Thyroid gland (tissue), 4 donors: ENCODE data around the gene SEL1L3. TPM values are rescaled to one million over a fixed set of nuclear protein-coding genes. Genes with fewer than 3 reads are reported as not detected.

ENCODE experiments used
- DNase-seq, 2 donors: peaks; one replicate each; pipeline ENCODE4 v3.0.0-alpha.2; 2019
- H3K27ac ChIP-seq, 3 donors: fragments of 200-600 bp; sonication (generic); 1 replicate in 2 of 3; 2 replicates in 1 of 3; pipeline ENCODE4 v1.5.1; 2016 to 2019; ENCODE audit warnings: mild to moderate bottlenecking in 1 of 3, moderate library complexity in 1 of 3
- H3K27me3 ChIP-seq: fragments of 200-600 bp; sonication (generic); one replicate; pipeline ENCODE4 v1.5.1; 2019
- H3K36me3 ChIP-seq, 2 donors: fragments of 200-600 bp; sonication (generic); one replicate each; pipeline ENCODE4 v1.5.1; 2016 to 2019
- H3K4me1 ChIP-seq, 2 donors: fragments of 200-600 bp; sonication (generic); one replicate each; pipeline ENCODE4 v1.5.1; 2017 to 2019
- H3K4me3 ChIP-seq, 3 donors: fragments of 200-600 bp; sonication (generic); replicated peaks in 1 of 3; 1 replicate in 2 of 3; 2 replicates in 1 of 3; pipeline ENCODE4 v1.5.1; 2016; ENCODE audit warnings: mild to moderate bottlenecking in 1 of 3
- H3K9me3 ChIP-seq: fragments of 200-600 bp; sonication (generic); one replicate; pipeline ENCODE4 v1.5.1; 2017
- CTCF ChIP-seq, 6 experiments: fragments of 200-600 bp in 3 of 6; fragments of 450-650 bp in 3 of 6; sonication (generic) in 3 of 6; IDR thresholded peaks; one replicate each; pipeline ENCODE4 v1.5.1; 2016 to 2019; ENCODE audit warnings: antibody characterized with exemption in 6 of 6, mild to moderate bottlenecking in 2 of 6, inconsistent platforms in 1 of 6, moderate library complexity in 1 of 6
- POLR2A ChIP-seq, 2 donors: fragments of 450-650 bp; IDR thresholded peaks; one replicate each; pipeline ENCODE4 v1.6.1; 2017; ENCODE audit warnings: antibody characterized with exemption in 2 of 2, mild to moderate bottlenecking in 2 of 2, moderate library complexity in 1 of 2
- WGBS, 2 donors: methylation state at CpG; one replicate each; pipeline ENCODE4 v1.1.5; 2017; 5-methylcytosine and 5-hydroxymethylcytosine counted together
- intact Hi-C: fragments of 100-400 bp; cut with DNase I; formaldehyde crosslinking; loops from one replicate; pipeline ENCODE4 v1.15.1; 2023
- total RNA-seq, 4 donors: library from RNA; depleted of rRNA; stranded (reverse); fragments of >200 nt; gene quantifications; one replicate each; pipeline ENCODE4 v1.2.3, GENCODE V29; 2016

SEL1L3 gene
- total RNA-seq, 4 donors from 2014 or later = 18.5 to 81.4 (median 32.4) TPM

DNA sequence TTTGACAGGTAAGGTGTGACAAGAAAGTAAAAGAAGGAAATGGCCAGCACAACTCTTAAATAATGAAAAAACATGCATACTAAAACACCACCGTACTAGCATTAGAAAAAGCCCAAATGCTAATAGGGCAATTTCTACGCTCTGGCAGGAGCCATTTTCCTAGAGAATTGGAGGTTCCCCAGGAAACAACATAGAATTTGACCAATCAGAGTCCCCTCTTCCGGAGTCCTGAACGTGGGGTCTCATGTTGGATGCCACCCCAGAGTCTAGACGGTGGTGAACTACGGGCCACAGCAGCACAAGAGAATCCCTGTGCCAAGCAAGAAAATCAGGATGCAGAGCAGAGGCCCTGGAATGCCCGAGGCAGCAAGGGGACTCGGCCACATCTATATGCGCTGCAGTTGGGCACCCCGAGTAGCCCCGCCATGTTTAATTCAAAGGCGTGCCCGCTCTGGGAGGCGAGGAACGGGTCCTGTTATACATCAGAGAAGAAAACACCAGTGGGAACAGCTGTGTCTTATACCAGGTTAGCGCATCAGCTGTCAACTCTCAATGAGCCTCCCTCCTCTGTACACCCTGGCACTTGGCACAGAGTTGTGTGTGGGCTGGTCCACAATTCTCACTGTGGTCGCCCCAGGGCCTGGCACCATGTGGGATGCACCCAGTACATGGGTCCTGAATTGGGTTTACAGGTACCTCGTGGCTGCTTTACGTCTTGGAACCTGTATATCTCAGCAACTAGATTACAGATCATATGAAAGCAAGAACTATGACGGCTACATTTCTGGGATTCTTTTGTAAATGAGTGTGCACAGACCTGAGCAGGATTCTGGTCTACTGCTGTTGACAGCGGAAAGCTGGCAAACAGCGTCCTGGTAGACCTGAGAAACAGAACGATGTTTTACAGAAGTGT is 52.1 kb downstream of the SEL1L3 start:
- Histone ChIP-seq H3K27ac (no peak overlapping the region), H3K4me1 (peaks cover 17 to 24% of the 10 kb centered on the region in 2 donors), H3K9me3 (no peaks in the 10 kb centered on the region), H3K36me3 (no peaks in the 10 kb centered on the region), H3K27me3 (no peaks in the 10 kb centered on the region), H3K4me3 (no peak overlapping the region)
- no peak for DNase-seq
- TF ChIP-seq POLR2A (IDR thresholded peaks at IDR 0.05) (no peak), CTCF (IDR thresholded peaks at IDR 0.05) (no peak)
- WGBS, 2 donors = 94% methylated on average over 23 of the region's 23 CpGs
- intact Hi-C loops = no loop called here

DNA sequence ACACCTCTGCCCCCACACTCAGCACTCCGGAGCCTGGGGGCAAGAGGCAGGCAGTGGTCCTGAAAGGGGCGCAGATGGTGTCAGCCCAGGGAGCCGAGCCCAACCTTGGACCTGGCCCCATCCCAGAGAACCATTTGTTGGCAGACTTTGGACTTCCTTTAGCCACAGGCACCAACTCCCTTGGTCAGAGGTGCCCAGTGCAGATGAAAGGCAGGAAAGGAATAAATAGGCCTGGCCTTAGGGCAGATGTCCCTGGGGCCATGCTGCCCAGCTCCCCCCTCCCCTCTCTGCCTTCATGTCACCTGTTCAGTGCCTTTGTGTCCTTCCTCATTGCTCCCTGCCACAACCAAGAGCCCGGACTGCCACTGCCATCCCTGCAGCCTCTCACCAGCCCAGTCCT is 52.8 kb downstream of the SEL1L3 start:
- Histone ChIP-seq H3K27me3 (no peaks in the 10 kb centered on the region), H3K4me1 (peaks cover 17 to 22% of the 10 kb centered on the region in 2 donors), H3K27ac (no peak overlapping the region), H3K36me3 (no peaks in the 10 kb centered on the region), H3K4me3 (no peak overlapping the region), H3K9me3 (no peaks in the 10 kb centered on the region)
- intact Hi-C loops = no loop called here
- DNase-seq = no peak
- no peak for TF ChIP-seq POLR2A (IDR thresholded peaks at IDR 0.05)
- 83 to 100% methylated on average over 3 to 4 of the region's 4 CpGs for WGBS, 2 donors

GRCh38 chr4:25807102-25807728 is 55.6 kb downstream of the SEL1L3 start:
- Histone ChIP-seq H3K27me3 (no peaks in the 10 kb centered on the region), H3K9me3 (no peaks in the 10 kb centered on the region), H3K36me3 (peaks cover 0 to 6% of the 10 kb centered on the region in 2 donors), H3K4me3 (no peak overlapping the region), H3K4me1 (no peaks in the 10 kb centered on the region), H3K27ac (no peak overlapping the region)
- intact Hi-C loops = no loop called here
- 73 to 78% methylated on average over 8 of the region's 8 CpGs for WGBS, 2 donors
- DNase-seq = no peak
- TF ChIP-seq POLR2A (IDR thresholded peaks at IDR 0.05) (no peak), CTCF (IDR thresholded peaks at IDR 0.05) (no peak)

DNA sequence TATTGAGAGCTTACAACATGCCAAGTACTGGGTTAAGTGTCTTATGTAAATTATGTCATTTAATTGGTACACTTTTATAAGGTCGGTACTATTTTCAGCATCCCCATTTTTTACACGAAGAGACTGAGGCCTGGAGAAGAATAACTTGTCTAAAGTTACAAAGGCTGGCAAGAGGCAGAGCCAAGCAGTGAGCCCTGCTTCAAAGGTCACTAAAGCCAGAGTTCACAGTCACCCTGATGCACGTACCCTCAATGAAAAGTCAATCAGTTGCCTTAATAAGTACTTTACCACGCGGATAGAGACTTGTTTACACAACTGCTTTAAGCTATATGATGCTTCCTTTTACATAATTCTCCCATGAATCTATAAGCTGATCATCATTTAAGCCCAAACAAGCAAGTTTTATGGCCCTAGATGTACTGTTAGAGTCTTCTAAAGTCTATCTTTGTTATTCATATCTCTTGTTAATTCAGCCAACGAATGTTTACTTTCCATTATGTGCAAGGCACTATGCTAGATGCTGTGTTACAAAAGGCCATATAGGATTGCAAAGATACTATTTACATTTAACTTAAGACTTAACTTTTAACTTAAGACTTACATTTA is 57.4 kb downstream of the SEL1L3 start:
- Histone ChIP-seq H3K27ac (no peak overlapping the region), H3K36me3 (peaks cover 0 to 6% of the 10 kb centered on the region in 2 donors), H3K9me3 (no peaks in the 10 kb centered on the region), H3K27me3 (no peaks in the 10 kb centered on the region), H3K4me3 (no peak overlapping the region), H3K4me1 (no peaks in the 10 kb centered on the region)
- TF ChIP-seq CTCF (IDR thresholded peaks at IDR 0.05) = no peak
- no peak for TF ChIP-seq POLR2A (IDR thresholded peaks at IDR 0.05)
- WGBS, 2 donors = 87 to 89% methylated on average over 6 of the region's 6 CpGs
- no peak for DNase-seq
- intact Hi-C loops = no loop called here

- no peak for TF ChIP-seq POLR2A (IDR thresholded peaks at IDR 0.05)
- no peak for TF ChIP-seq CTCF (IDR thresholded peaks at IDR 0.05)
- Histone ChIP-seq H3K4me3 (no peak overlapping the region), H3K27me3 (no peaks in the 10 kb centered on the region), H3K36me3 (peaks cover 0 to 6% of the 10 kb centered on the region in 2 donors), H3K27ac (no peak overlapping the region), H3K9me3 (no peaks in the 10 kb centered on the region), H3K4me1 (no peaks in the 10 kb centered on the region)
- no peak for DNase-seq
- 87 to 92% methylated on average over 3 of the region's 3 CpGs for WGBS, 2 donors
- intact Hi-C loops = no loop called here
These were observed 59.0 kb downstream of the SEL1L3 start for GRCh38 chr4:25803720-25804225.
